HG03354 (cell line): Measurements from ENCODE around the gene CLEC4F.

Experiments used
- ATAC-seq: cut with Tn5 transposase; IDR thresholded peaks from one replicate; pipeline ENCODE4 v1.9.1; 2021; ENCODE audit warnings: mild to moderate bottlenecking; ENCODE audit not compliant: unreplicated experiment, poor library complexity, severe bottlenecking

Gene CLEC4F

GRCh38 chr2:70790136-70790828 is 30.1 kb downstream of the CLEC4F start, which contains the start of gene FIGLA:
Gene FIGLA (minus strand): TSS chr2:70790643. CDS start chr2:70790638, 5 bp downstream.
- ATAC-seq = no peak

- ATAC-seq = peak; percentile 55
Measured at GRCh38 chr2:70789304-70790135, 30.9 kb downstream of the CLEC4F start.

- ATAC-seq = peak; percentile 53
Measured at GRCh38 chr2:70785137-70785911, 35.1 kb downstream of the CLEC4F start.

GRCh38 chr2:70784320-70784719 is 36.1 kb downstream of the CLEC4F start:
- ATAC-seq = no peak

- no peak for ATAC-seq
Measured at GRCh38 chr2:70779911-70780545, 40.4 kb downstream of the CLEC4F start.

- no peak for ATAC-seq
Measured at GRCh38 chr2:70779491-70779890, 40.9 kb downstream of the CLEC4F start.

GRCh38 chr2:70778676-70779075 is 41.7 kb downstream of the CLEC4F start:
- no peak for ATAC-seq

- no peak for ATAC-seq
Measured at GRCh38 chr2:70777450-70777849, 42.9 kb downstream of the CLEC4F start.

GRCh38 chr2:70776266-70776665 is 44.1 kb downstream of the CLEC4F start:
- ATAC-seq = no peak

GRCh38 chr2:70775141-70775540 is 45.3 kb downstream of the CLEC4F start:
- ATAC-seq = no peak

- ATAC-seq = no peak
Measured at GRCh38 chr2:70772486-70773155, 47.8 kb downstream of the CLEC4F start.

GRCh38 chr2:70771446-70771845 is 49.0 kb downstream of the CLEC4F start:
- peak; percentile 80 for ATAC-seq

GRCh38 chr2:70769450-70769849 is 50.9 kb downstream of the CLEC4F start:
- no peak for ATAC-seq

GRCh38 chr2:70768590-70769085 is 51.8 kb downstream of the CLEC4F start:
- ATAC-seq = no peak

GRCh38 chr2:70767699-70768589 is 52.5 kb downstream of the CLEC4F start, which contains the start of gene ADD2:
Gene ADD2 (minus strand): TSS chr2:70768200. CDS start chr2:70706408, 61,792 bp downstream.
- peak; percentile 38 for ATAC-seq

GRCh38 chr2:70767079-70767698 is 53.2 kb downstream of the CLEC4F start:
- peak; percentile 30 for ATAC-seq

- ATAC-seq = no peak
Measured at GRCh38 chr2:70766357-70767078, 53.9 kb downstream of the CLEC4F start.
